ENCODE measurements around the gene MEN1. TPM values are rescaled to one million over a fixed set of nuclear protein-coding genes. Genes with fewer than 3 reads are reported as not detected.

Gene MEN1
- total and polyA plus RNA-seq, 9 of the 15 experiments (the other 6 are each of a cell fraction or from before 2014, with no cell fraction given): 3.4 to 57.2 (median 19.3) TPM

GRCh38 chr11:64843686-64844329, 33.5 kb upstream of the MEN1 start (continued):
- TF ChIP-seq REST (IDR thresholded peaks at IDR 0.05; ENCODE audit: borderline replicate concordance) (no peak), REST (CRISPR knock-in tag; IDR thresholded peaks at IDR 0.05; ENCODE audit: low read depth) (0 out of 2 replicates have a peak, but pooled peaks have one; percentile 18), TSC22D4 (tag; IDR thresholded peaks at IDR 0.05) (no peak), KLF10 (CRISPR knock-in tag; IDR thresholded peaks at IDR 0.05) (no peak), TRIM24 (IDR thresholded peaks at IDR 0.05) (no peak), HDAC1 (IDR thresholded peaks at IDR 0.05) (peak in 1 of 2 experiments; percentile 62; a peak in 1 of 4 replicates), SREBF2 (CRISPR knock-in tag; IDR thresholded peaks at IDR 0.05) (no peak), TCF3 (CRISPR knock-in tag; IDR thresholded peaks at IDR 0.05) (no peak), DPF2 (IDR thresholded peaks at IDR 0.05) (0 out of 2 replicates have a peak, but pooled peaks have one; percentile 15), CGGBP1 (CRISPR knock-in tag; IDR thresholded peaks at IDR 0.05) (no peak), ZBED1 (IDR thresholded peaks at IDR 0.05) (no peak), CHD1 (IDR thresholded peaks at IDR 0.05; ENCODE audit: low read length) (no peak), HMGN3 (IDR thresholded peaks at IDR 0.05; ENCODE audit: borderline replicate concordance, extremely low read depth, insufficient read length, low read depth, low read length) (no peak), TOE1 (IDR thresholded peaks at IDR 0.05; ENCODE audit: borderline replicate concordance) (no peak), TOE1 (CRISPR knock-in tag; IDR thresholded peaks at IDR 0.05; ENCODE audit: borderline replicate concordance, low read depth) (no peak), DNMT1 (IDR thresholded peaks at IDR 0.05) (no peak; the same call in 1 of the 2 replicates)
- TF ChIP-seq, protein P1, sequence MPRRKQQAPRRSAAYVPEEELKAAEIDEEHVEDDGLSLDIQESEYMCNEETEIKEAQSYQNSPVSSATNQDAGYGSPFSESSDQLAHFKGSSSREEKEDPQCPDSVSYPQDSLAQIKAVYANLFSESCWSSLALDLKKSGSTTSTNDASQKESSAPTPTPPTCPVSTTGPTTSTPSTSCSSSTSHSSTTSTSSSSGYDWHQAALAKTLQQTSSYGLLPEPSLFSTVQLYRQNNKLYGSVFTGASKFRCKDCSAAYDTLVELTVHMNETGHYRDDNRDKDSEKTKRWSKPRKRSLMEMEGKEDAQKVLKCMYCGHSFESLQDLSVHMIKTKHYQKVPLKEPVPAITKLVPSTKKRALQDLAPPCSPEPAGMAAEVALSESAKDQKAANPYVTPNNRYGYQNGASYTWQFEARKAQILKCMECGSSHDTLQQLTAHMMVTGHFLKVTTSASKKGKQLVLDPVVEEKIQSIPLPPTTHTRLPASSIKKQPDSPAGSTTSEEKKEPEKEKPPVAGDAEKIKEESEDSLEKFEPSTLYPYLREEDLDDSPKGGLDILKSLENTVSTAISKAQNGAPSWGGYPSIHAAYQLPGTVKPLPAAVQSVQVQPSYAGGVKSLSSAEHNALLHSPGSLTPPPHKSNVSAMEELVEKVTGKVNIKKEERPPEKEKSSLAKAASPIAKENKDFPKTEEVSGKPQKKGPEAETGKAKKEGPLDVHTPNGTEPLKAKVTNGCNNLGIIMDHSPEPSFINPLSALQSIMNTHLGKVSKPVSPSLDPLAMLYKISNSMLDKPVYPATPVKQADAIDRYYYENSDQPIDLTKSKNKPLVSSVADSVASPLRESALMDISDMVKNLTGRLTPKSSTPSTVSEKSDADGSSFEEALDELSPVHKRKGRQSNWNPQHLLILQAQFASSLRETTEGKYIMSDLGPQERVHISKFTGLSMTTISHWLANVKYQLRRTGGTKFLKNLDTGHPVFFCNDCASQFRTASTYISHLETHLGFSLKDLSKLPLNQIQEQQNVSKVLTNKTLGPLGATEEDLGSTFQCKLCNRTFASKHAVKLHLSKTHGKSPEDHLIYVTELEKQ (CRISPR knock-in tag; IDR thresholded peaks at IDR 0.05): no peak
